CD14-positive monocyte (primary cell): ENCODE measurements around the gene TAF1B. TPM values are rescaled to one million over a fixed set of nuclear protein-coding genes. Genes with fewer than 3 reads are reported as not detected.

Experiments
- DNase-seq, 3 donors: peaks; one replicate each; pipeline ENCODE4 v3.0.0-alpha.2; 2011 to 2022
- H2AFZ ChIP-seq: 2 replicates; pipeline ENCODE4 v1.6.0; 2012; ENCODE audit warnings: mild to moderate bottlenecking, low read depth, low read length, inconsistent platforms; ENCODE audit not compliant: insufficient read depth, poor library complexity, severe bottlenecking
- H3K27ac ChIP-seq, 2 donors: 1 replicate in 1 of 2; 2 replicates in 1 of 2; pipeline ENCODE4 v1.5.1; 2012 to 2013; ENCODE audit warnings: low read length in 2 of 2, control low read depth in 1 of 2, inconsistent platforms in 1 of 2, low read depth in 1 of 2, mild to moderate bottlenecking in 1 of 2
- H3K27me3 ChIP-seq, 2 donors: one replicate each; pipeline versions ENCODE4 v1.6.0 to v1.6.1; 2011 to 2013; ENCODE audit warnings: low read length in 2 of 2; ENCODE audit not compliant: control insufficient read depth in 2 of 2, insufficient read depth in 2 of 2
- H3K36me3 ChIP-seq, 2 donors: replicated peaks in 1 of 2; 1 replicate in 1 of 2; 2 replicates in 1 of 2; pipeline versions ENCODE4 v1.5.1 to v1.6.1; 2012 to 2013; ENCODE audit warnings: low read length in 2 of 2, control low read depth in 1 of 2, inconsistent platforms in 1 of 2, mild to moderate bottlenecking in 1 of 2; ENCODE audit not compliant: insufficient read depth in 2 of 2, control insufficient read depth in 1 of 2
- H3K4me1 ChIP-seq, 2 donors: 1 replicate in 1 of 2; 2 replicates in 1 of 2; pipeline versions ENCODE4 v1.5.1 to v1.6.1; 2012 to 2013; ENCODE audit warnings: low read length in 2 of 2, control low read depth in 1 of 2, inconsistent platforms in 1 of 2, mild to moderate bottlenecking in 1 of 2, moderate library complexity in 1 of 2; ENCODE audit not compliant: insufficient read depth in 2 of 2, control insufficient read depth in 1 of 2
- H3K4me2 ChIP-seq: replicated peaks from 2 replicates; pipeline ENCODE3; 2012; ENCODE audit warnings: low read length, moderate library complexity, mild to moderate bottlenecking; ENCODE audit not compliant: poor library complexity, severe bottlenecking; ENCODE audit errors: extremely low read depth
- H3K4me3 ChIP-seq, 3 experiments: fragments of 200-600 bp in 1 of 3; sonication (generic) in 1 of 3; replicated peaks in 1 of 3; 1 replicate in 2 of 3; 2 replicates in 1 of 3; pipeline ENCODE4 v1.5.1; 2011 to 2013; ENCODE audit warnings: low read length in 3 of 3, mild to moderate bottlenecking in 3 of 3, control low read depth in 2 of 3, low read depth in 2 of 3, inconsistent platforms in 1 of 3, moderate library complexity in 1 of 3
- H3K79me2 ChIP-seq: 2 replicates; pipeline ENCODE4 v1.6.0; 2012; ENCODE audit warnings: mild to moderate bottlenecking, control low read depth, inconsistent platforms, low read length, moderate library complexity; ENCODE audit not compliant: insufficient read depth
- H3K9ac ChIP-seq: 2 replicates; pipeline ENCODE4 v1.6.0; 2017; ENCODE audit warnings: low read length, mild to moderate bottlenecking; ENCODE audit not compliant: insufficient read depth, poor library complexity, severe bottlenecking
- H3K9me3 ChIP-seq, 2 donors: replicated peaks in 1 of 2; 1 replicate in 1 of 2; 2 replicates in 1 of 2; pipeline versions ENCODE4 v1.5.1 to v1.6.1; 2012 to 2013; ENCODE audit warnings: low read length in 2 of 2, control low read depth in 1 of 2; ENCODE audit not compliant: control insufficient read depth in 1 of 2, insufficient read depth in 1 of 2
- H4K20me1 ChIP-seq: 2 replicates; pipeline ENCODE4 v1.6.0; 2012; ENCODE audit warnings: mild to moderate bottlenecking, low read length, control low read depth, moderate library complexity; ENCODE audit not compliant: insufficient read depth
- H3K27ac Mint-ChIP-seq, 7 donors: one replicate each; pipeline ENCODE4 v1.8.0; 2020; ENCODE audit warnings: mild to moderate bottlenecking in 7 of 7, mixed read lengths in 7 of 7, moderate library complexity in 6 of 7, inconsistent platforms in 2 of 7
- H3K27me3 Mint-ChIP-seq, 3 donors: one replicate each; pipeline ENCODE4 v1.8.0; 2021 to 2022; ENCODE audit warnings: low read depth in 3 of 3, mild to moderate bottlenecking in 3 of 3, mixed read lengths in 3 of 3, moderate library complexity in 3 of 3, inconsistent platforms in 1 of 3
- H3K36me3 Mint-ChIP-seq, 2 donors: one replicate each; pipeline ENCODE4 v1.8.0; 2020; ENCODE audit warnings: mixed read lengths in 2 of 2, inconsistent platforms in 1 of 2, mild to moderate bottlenecking in 1 of 2
- H3K4me1 Mint-ChIP-seq: one replicate; pipeline ENCODE4 v1.8.0; 2020; ENCODE audit warnings: mild to moderate bottlenecking, mixed read lengths
- H3K4me3 Mint-ChIP-seq, 2 donors: one replicate each; pipeline ENCODE4 v1.8.0; 2020; ENCODE audit warnings: mild to moderate bottlenecking in 2 of 2, mixed read lengths in 2 of 2, moderate library complexity in 1 of 2
- H3K9me3 Mint-ChIP-seq, 7 donors: one replicate each; pipeline ENCODE4 v1.8.0; 2020 to 2022; ENCODE audit warnings: mixed read lengths in 7 of 7, mild to moderate bottlenecking in 6 of 7, moderate library complexity in 6 of 7, inconsistent platforms in 2 of 7
- WGBS: methylation state at CpG from one replicate; pipeline ENCODE4 v1.1.5; 2013; ENCODE audit warnings: missing lambda C conversion rate; ENCODE audit not compliant: insufficient coverage; 5-methylcytosine and 5-hydroxymethylcytosine counted together
- intact Hi-C, 2 donors: fragments of 100-400 bp; cut with micrococcal nuclease; formaldehyde crosslinking; loops; one replicate each; pipeline versions ENCODE4 v1.15.0 to v1.15.1; 2023
- polyA plus RNA-seq, 3 donors: library from polyadenylated mRNA; depleted of rRNA in 1 of 3; unstranded in 2 of 3; stranded (reverse) in 1 of 3; fragments of 300-500 nt in 2 of 3; fragments of >200 nt in 1 of 3; fragmentation: Illumina TruSeq in 2 of 3; gene quantifications; 1 replicate in 2 of 3; 2 replicates in 1 of 3; pipeline ENCODE4 v1.2.3, GENCODE V29; 2012 to 2021
- TF ChIP-seq, protein P1 (sequence below): fragments of 200-600 bp; IDR thresholded peaks from one replicate; pipeline ENCODE4 v1.8.0; 2022; ENCODE audit warnings: antibody characterized with exemption, mild to moderate bottlenecking

The TAF1B gene
- polyA plus RNA-seq, 3 donors = 6.0 to 8.4 (median 7.2) TPM

DNA sequence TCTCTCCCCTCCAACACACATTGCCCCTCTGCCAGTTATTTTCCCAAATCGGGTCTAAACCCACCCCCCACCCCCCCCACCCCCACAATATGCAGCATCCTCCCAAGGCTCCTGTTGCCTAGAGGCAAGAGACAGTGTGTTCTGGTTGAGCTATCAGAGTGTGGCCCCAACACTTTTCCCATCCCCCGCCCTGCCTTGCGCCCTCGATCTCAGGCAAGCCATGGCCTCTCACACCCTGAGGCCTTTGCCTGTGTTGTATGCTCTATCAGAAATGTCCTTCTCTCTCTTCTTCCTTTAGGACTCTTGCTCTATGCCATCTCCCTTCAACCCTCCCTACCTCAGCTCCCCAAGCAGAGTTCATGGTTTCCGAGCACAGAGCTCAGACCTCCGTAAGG is 98.7 kb downstream of the TAF1B start:
- H3K9ac ChIP-seq = no peak overlapping the region
- Mint-ChIP-seq H3K27me3 (peaks cover 12 to 35% (median 21%) of the 10 kb centered on the region in 3 donors), H3K9me3 (no peaks in the 10 kb centered on the region), H3K27ac (peak overlapping the region in 1 of 7 donors; percentile 62), H3K36me3 (no peaks in the 10 kb centered on the region), H3K4me3 (peak overlapping the region in 1 of 2 donors; percentile 2), H3K4me1 (no peaks in the 10 kb centered on the region)
- DNase-seq = no peak
- H4K20me1 ChIP-seq = no peaks in the 10 kb centered on the region
- no peaks in the 10 kb centered on the region for H3K79me2 ChIP-seq
- no peaks in the 10 kb centered on the region for H3K36me3 ChIP-seq
- H3K27ac ChIP-seq = no peak overlapping the region
- H2AFZ ChIP-seq = no peak overlapping the region
- TF ChIP-seq, protein P1, sequence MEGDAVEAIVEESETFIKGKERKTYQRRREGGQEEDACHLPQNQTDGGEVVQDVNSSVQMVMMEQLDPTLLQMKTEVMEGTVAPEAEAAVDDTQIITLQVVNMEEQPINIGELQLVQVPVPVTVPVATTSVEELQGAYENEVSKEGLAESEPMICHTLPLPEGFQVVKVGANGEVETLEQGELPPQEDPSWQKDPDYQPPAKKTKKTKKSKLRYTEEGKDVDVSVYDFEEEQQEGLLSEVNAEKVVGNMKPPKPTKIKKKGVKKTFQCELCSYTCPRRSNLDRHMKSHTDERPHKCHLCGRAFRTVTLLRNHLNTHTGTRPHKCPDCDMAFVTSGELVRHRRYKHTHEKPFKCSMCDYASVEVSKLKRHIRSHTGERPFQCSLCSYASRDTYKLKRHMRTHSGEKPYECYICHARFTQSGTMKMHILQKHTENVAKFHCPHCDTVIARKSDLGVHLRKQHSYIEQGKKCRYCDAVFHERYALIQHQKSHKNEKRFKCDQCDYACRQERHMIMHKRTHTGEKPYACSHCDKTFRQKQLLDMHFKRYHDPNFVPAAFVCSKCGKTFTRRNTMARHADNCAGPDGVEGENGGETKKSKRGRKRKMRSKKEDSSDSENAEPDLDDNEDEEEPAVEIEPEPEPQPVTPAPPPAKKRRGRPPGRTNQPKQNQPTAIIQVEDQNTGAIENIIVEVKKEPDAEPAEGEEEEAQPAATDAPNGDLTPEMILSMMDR = no peak
- H3K9me3 ChIP-seq = no peaks in the 10 kb centered on the region
- H3K27me3 ChIP-seq = peaks cover 0 to 17% of the 10 kb centered on the region in 2 donors
- intact Hi-C loops = no loop called here
- no peak overlapping the region for H3K4me2 ChIP-seq
- 87% methylated on average over 5 of the region's 6 CpGs for WGBS
- no peak overlapping the region for H3K4me3 ChIP-seq
- no peaks in the 10 kb centered on the region for H3K4me1 ChIP-seq

DNA sequence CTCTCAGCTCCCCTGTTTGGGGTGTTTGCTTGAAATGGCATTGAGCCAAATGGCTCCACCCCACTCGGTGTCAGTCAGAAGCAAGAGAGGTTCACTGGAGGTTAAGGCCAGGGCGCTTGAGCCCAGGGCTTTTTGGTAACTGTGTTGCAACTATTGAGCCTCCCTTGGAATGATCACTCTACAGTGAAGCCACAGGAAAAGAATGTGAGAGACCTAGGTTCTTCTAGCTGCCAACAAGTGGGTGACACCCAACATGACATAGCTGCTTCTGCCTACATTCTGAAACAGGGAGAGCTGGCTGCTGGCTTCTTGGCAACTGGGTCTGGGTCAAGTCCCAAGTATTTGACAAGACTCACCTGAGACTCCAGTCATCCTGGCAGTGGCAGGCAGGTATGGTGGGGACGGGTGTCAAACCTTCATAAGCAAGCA is 101.1 kb downstream of the TAF1B start:
- H3K4me1 Mint-ChIP-seq = no peaks in the 10 kb centered on the region
- Histone ChIP-seq H3K9me3 (no peaks in the 10 kb centered on the region), H4K20me1 (no peaks in the 10 kb centered on the region), H3K79me2 (no peaks in the 10 kb centered on the region), H3K36me3 (no peaks in the 10 kb centered on the region), H3K4me1 (no peaks in the 10 kb centered on the region), H2AFZ (no peak overlapping the region), H3K4me2 (no peak overlapping the region), H3K27ac (no peak overlapping the region), H3K27me3 (peaks cover 2 to 19% of the 10 kb centered on the region in 2 donors), H3K4me3 (no peak overlapping the region), H3K9ac (no peak overlapping the region)
- no peaks in the 10 kb centered on the region for H3K36me3 Mint-ChIP-seq
- TF ChIP-seq, protein P1 = no peak
- peaks cover 21 to 51% (median 40%) of the 10 kb centered on the region in 3 donors for H3K27me3 Mint-ChIP-seq
- H3K27ac Mint-ChIP-seq = no peak overlapping the region
- intact Hi-C loops = no loop called here
- H3K4me3 Mint-ChIP-seq = no peak overlapping the region
- no peaks in the 10 kb centered on the region for H3K9me3 Mint-ChIP-seq
- 84% methylated on average over 3 of the region's 3 CpGs for WGBS
- no peak for DNase-seq
